ELF-1 (cell line): ENCODE results near the gene RELN.

Source experiments
- DNase-seq: peaks from one replicate; pipeline ENCODE4 v3.0.0-alpha.2; 2016; ENCODE audit warnings: low read depth, low spot score

The RELN gene

GRCh38 chr7:103571586-103571985 is 417.9 kb downstream of the RELN start:
- DNase-seq, result no peak

GRCh38 chr7:103569621-103570305 is 419.7 kb downstream of the RELN start:
- no peak for DNase-seq

GRCh38 chr7:103564416-103564815 is 425.0 kb downstream of the RELN start:
- no peak for DNase-seq

- DNase-seq, result no peak
These were observed 429.3 kb downstream of the RELN start for GRCh38 chr7:103560136-103560535.

GRCh38 chr7:103551016-103551415 is 438.4 kb downstream of the RELN start:
- DNase-seq, result no peak

- DNase-seq, result no peak
These were observed 439.7 kb downstream of the RELN start for GRCh38 chr7:103549786-103550185.

GRCh38 chr7:103547451-103548284 is 441.8 kb downstream of the RELN start:
- DNase-seq, result no peak

- no peak for DNase-seq
These were observed 447.0 kb downstream of the RELN start for GRCh38 chr7:103542470-103542869.

GRCh38 chr7:103541947-103542346 is 447.5 kb downstream of the RELN start:
- no peak for DNase-seq

GRCh38 chr7:103541026-103541425 is 448.4 kb downstream of the RELN start:
- DNase-seq, result no peak

- no peak for DNase-seq
These were observed 449.1 kb downstream of the RELN start for GRCh38 chr7:103540338-103540737.

GRCh38 chr7:103539875-103540274 is 449.6 kb downstream of the RELN start:
- DNase-seq, result no peak

GRCh38 chr7:103538964-103539709 is 450.3 kb downstream of the RELN start:
- DNase-seq, result no peak

GRCh38 chr7:103533761-103534160 is 455.7 kb downstream of the RELN start:
- DNase-seq, result no peak

GRCh38 chr7:103532955-103533354 is 456.5 kb downstream of the RELN start:
- DNase-seq, result no peak

- DNase-seq, result no peak
These were observed 461.3 kb downstream of the RELN start for GRCh38 chr7:103528152-103528551.

- no peak for DNase-seq
These were observed 463.5 kb downstream of the RELN start for GRCh38 chr7:103525937-103526336.

GRCh38 chr7:103524042-103524907 is 465.2 kb downstream of the RELN start:
- DNase-seq, result no peak

GRCh38 chr7:103521937-103522336 is 467.5 kb downstream of the RELN start:
- DNase-seq, result peak; percentile 11

- peak; percentile 55 for DNase-seq
These were observed 484.8 kb downstream of the RELN start for GRCh38 chr7:103504505-103505135.

GRCh38 chr7:103501206-103501605 is 488.3 kb downstream of the RELN start:
- no peak for DNase-seq
